Spleen (tissue), 7 donors: ENCODE data around the gene WWTR1.

Experiments used
- POLR2AphosphoS5 ChIP-seq, 3 donors: sonication (generic); formaldehyde crosslinking; IDR thresholded peaks; one replicate each; pipeline ENCODE4 v1.5.1; 2017; ENCODE audit warnings: antibody characterized with exemption in 3 of 3
- TF ChIP-seq, protein P1 (sequence below), 11 experiments: fragments of 200-600 bp in 7 of 11; fragments of 450-650 bp in 4 of 11; sonication (generic) in 4 of 11; IDR thresholded peaks in 8 of 11; conservative IDR thresholded peaks in 3 of 11; 1 replicate in 7 of 11; 2 replicates in 4 of 11; pipeline versions ENCODE4 v1.4.0 to v1.8.0; 2016 to 2021; ENCODE audit warnings: antibody characterized with exemption in 11 of 11, inconsistent platforms in 4 of 11, mild to moderate bottlenecking in 1 of 11
- donor health status: DM: no; HTN: no; CAD: no; lungs with moderate emphysema.
- donor health status: DM: no; HTN: no; CAD: no.
- donor health status: DM: no; HTN: no; CAD: no.

DNA sequence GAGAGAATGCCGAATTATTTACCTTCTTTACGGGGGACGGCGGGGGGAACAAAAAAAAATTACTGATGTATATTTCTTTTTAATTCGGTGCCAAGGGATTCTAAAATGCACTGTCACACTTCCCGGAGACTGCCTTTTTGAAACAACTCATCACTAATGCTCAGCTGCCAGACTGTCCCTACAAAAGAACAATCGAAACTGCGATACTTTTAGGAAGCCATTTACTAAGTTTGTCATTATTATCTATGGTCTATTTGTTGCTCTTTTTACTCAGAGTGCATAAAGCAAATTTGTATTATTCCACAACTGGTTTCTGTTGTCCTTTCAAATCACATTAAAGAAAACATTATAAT is 122.5 kb downstream of the WWTR1 start:
- TF ChIP-seq, protein P1, sequence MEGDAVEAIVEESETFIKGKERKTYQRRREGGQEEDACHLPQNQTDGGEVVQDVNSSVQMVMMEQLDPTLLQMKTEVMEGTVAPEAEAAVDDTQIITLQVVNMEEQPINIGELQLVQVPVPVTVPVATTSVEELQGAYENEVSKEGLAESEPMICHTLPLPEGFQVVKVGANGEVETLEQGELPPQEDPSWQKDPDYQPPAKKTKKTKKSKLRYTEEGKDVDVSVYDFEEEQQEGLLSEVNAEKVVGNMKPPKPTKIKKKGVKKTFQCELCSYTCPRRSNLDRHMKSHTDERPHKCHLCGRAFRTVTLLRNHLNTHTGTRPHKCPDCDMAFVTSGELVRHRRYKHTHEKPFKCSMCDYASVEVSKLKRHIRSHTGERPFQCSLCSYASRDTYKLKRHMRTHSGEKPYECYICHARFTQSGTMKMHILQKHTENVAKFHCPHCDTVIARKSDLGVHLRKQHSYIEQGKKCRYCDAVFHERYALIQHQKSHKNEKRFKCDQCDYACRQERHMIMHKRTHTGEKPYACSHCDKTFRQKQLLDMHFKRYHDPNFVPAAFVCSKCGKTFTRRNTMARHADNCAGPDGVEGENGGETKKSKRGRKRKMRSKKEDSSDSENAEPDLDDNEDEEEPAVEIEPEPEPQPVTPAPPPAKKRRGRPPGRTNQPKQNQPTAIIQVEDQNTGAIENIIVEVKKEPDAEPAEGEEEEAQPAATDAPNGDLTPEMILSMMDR (IDR thresholded peaks at IDR 0.05 in 8 of 11, conservative IDR thresholded peaks at IDR 0.05 in 3 of 11): no peak
- TF ChIP-seq POLR2AphosphoS5 (IDR thresholded peaks at IDR 0.05): no peak
